ENCODE results near the gene PIK3R2. TPM values are rescaled to one million over a fixed set of nuclear protein-coding genes. Genes with fewer than 3 reads are reported as not detected.

Gene PIK3R2
- total RNA-seq, 1 experiment from 2014 or later, result 33.8 TPM

GRCh38 chr19:18185538-18185937 lies 32.6 kb downstream of the PIK3R2 start:
- intact Hi-C loops (cut with micrococcal nuclease), result no loop called here
- ChIA-PET CTCF (interaction anchor here (0.6 to 0.7 kb wide), 3 partner anchors 34 to 143 kb away, joined by 3 to 4 read pairs (median 3); no protein-coding TSS in a partner anchor), POLR2A (interaction anchor here (0.7 kb wide), 1 partner anchor 11 kb away, joined by 3 read pairs; no protein-coding TSS in a partner anchor)
- no peaks in the 10 kb centered on the region for H3K27me3 Mint-ChIP-seq (ENCODE audit: insufficient read depth, unreplicated experiment)
- no peak for TF ChIP-seq CTCF (IDR thresholded peaks at IDR 0.05; ENCODE audit: unreplicated experiment)
- no peaks in the 10 kb centered on the region for H3K9me3 Mint-ChIP-seq (ENCODE audit: unreplicated experiment)
- DNase-seq (ENCODE audit: unreplicated experiment), result no peak
- no peaks in the 10 kb centered on the region for H3K4me1 Mint-ChIP-seq (ENCODE audit: insufficient read depth, unreplicated experiment)
- no peaks in the 10 kb centered on the region for H3K36me3 Mint-ChIP-seq (ENCODE audit: insufficient read depth, unreplicated experiment)
- no peak overlapping the region for H3K4me3 Mint-ChIP-seq (ENCODE audit: unreplicated experiment)
- BruUV-seq (replicated peaks), result no TSS peak
- H3K27ac Mint-ChIP-seq (ENCODE audit: low read depth, unreplicated experiment), result no peak overlapping the region

GRCh38 chr19:18190278-18190677 lies 37.3 kb downstream of the PIK3R2 start:
- H3K36me3 Mint-ChIP-seq (ENCODE audit: insufficient read depth, unreplicated experiment), result peaks cover 10% of the 10 kb centered on the region
- CTCF ChIA-PET, result interaction anchor here (0.6 kb wide), 1 partner anchor 18 kb away, joined by 3 read pairs; no protein-coding TSS in a partner anchor
- H3K4me1 Mint-ChIP-seq (ENCODE audit: insufficient read depth, unreplicated experiment), result peaks cover 12% of the 10 kb centered on the region
- intact Hi-C loops (cut with micrococcal nuclease), result no loop called here
- no peaks in the 10 kb centered on the region for H3K27me3 Mint-ChIP-seq (ENCODE audit: insufficient read depth, unreplicated experiment)
- POLR2A ChIA-PET, result interaction anchor here (0.6 to 4.7 kb wide), 2 partner anchors 15 to 157 kb away, joined by 3 to 35 read pairs; partner anchors contain the start of gene IFI30
- no TSS peak for BruUV-seq (replicated peaks)
- DNase-seq (ENCODE audit: unreplicated experiment), result no peak
- TF ChIP-seq CTCF (IDR thresholded peaks at IDR 0.05; ENCODE audit: unreplicated experiment), result no peak
- no peak overlapping the region for H3K27ac Mint-ChIP-seq (ENCODE audit: low read depth, unreplicated experiment)
- H3K9me3 Mint-ChIP-seq (ENCODE audit: unreplicated experiment), result no peaks in the 10 kb centered on the region
- no peak overlapping the region for H3K4me3 Mint-ChIP-seq (ENCODE audit: unreplicated experiment)

- CTCF ChIA-PET, result interaction anchor here (0.6 to 2.0 kb wide), 16 partner anchors 17 to 726 kb away, joined by 3 to 23 read pairs (median 4); partner anchors contain the start of gene IFI30
- intact Hi-C loops (cut with micrococcal nuclease), result loop anchor here (1.0 to 2.0 kb wide), 3 partner anchors 60 to 219 kb away; partner anchors contain the start of gene LSM4
- Mint-ChIP-seq H3K4me1 (ENCODE audit: insufficient read depth, unreplicated experiment) (peaks cover 12% of the 10 kb centered on the region), H3K36me3 (ENCODE audit: insufficient read depth, unreplicated experiment) (peaks cover 15% of the 10 kb centered on the region), H3K27me3 (ENCODE audit: insufficient read depth, unreplicated experiment) (no peaks in the 10 kb centered on the region), H3K27ac (ENCODE audit: low read depth, unreplicated experiment) (peak overlapping the region; percentile 72), H3K9me3 (ENCODE audit: unreplicated experiment) (no peaks in the 10 kb centered on the region), H3K4me3 (ENCODE audit: unreplicated experiment) (peak overlapping the region; percentile 78)
- BruUV-seq (replicated peaks), result no TSS peak
- POLR2A ChIA-PET, result interaction anchor here (0.6 to 4.9 kb wide), 30 partner anchors 9 to 380 kb away, joined by 3 to 147 read pairs (median 8); partner anchors contain the start of genes IFI30, JUND, LSM4 and PGPEP1
- peak; percentile 83 for DNase-seq (ENCODE audit: unreplicated experiment)
- TF ChIP-seq CTCF (IDR thresholded peaks at IDR 0.05; ENCODE audit: unreplicated experiment), result no peak
Observed at GRCh38 chr19:18191640-18192062, 38.7 kb downstream of the PIK3R2 start.

- intact Hi-C loops (cut with micrococcal nuclease), result loop anchor here (1.0 to 2.0 kb wide), 3 partner anchors 58 to 218 kb away; partner anchors contain the start of gene LSM4
- Mint-ChIP-seq H3K36me3 (ENCODE audit: insufficient read depth, unreplicated experiment) (peaks cover 19% of the 10 kb centered on the region), H3K4me1 (ENCODE audit: insufficient read depth, unreplicated experiment) (peaks cover 12% of the 10 kb centered on the region), H3K27me3 (ENCODE audit: insufficient read depth, unreplicated experiment) (no peaks in the 10 kb centered on the region), H3K4me3 (ENCODE audit: unreplicated experiment) (peak within 1 kb of the TSS; percentile 78), H3K27ac (ENCODE audit: low read depth, unreplicated experiment) (peak within 1 kb of the TSS; percentile 72), H3K9me3 (ENCODE audit: unreplicated experiment) (no peaks in the 10 kb centered on the region)
- ChIA-PET POLR2A (interaction anchor here (0.6 to 4.9 kb wide), 39 partner anchors 10 to 888 kb away, joined by 3 to 147 read pairs (median 5); partner anchors contain the start of genes CCDC124, GDF15, IFI30 and IQCN), CTCF (interaction anchor here (0.6 to 2.0 kb wide), 12 partner anchors 9 to 128 kb away, joined by 3 to 23 read pairs (median 4); partner anchors contain the start of gene IFI30)
- no peak for TF ChIP-seq CTCF (IDR thresholded peaks at IDR 0.05; ENCODE audit: unreplicated experiment)
- BruUV-seq (replicated peaks), result no TSS peak
- peak; percentile 100 for DNase-seq (ENCODE audit: unreplicated experiment)
Observed at GRCh38 chr19:18192673-18193387, 39.9 kb downstream of the PIK3R2 start, which contains the start of gene MPV17L2. MPV17L2 (plus strand) TSS chr19:18193218; CDS start chr19:18193282, 64 bp downstream.

Data from MCF 10A (cell line).